ENCODE results near the gene UBAP2L. TPM values are rescaled to one million over a fixed set of nuclear protein-coding genes. Genes with fewer than 3 reads are reported as not detected.

Gene UBAP2L
- total and polyA plus RNA-seq, 10 of the 15 experiments (the other 5 are each of a cell fraction or from before 2014, with no cell fraction given): 49.9 to 198 (median 152) TPM

DNA sequence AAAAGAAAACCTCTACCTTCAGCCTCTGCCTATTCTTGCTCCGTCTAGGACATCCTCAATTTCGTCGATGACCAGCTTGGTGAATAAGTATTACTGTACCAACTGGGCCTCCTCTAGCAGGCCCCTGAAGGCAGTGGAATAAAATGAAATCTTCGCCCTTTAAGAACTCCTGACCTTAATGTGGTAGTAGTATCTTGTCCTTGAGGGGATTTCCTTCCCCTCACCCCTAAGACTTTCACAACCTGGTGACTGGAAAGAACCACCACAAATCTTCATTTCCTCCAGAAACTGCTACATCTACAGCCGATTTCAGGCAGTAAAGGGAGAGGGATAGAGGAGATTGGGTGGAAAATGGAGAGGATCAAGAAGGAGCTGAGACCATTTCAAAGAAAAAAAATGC lies 50.1 kb downstream of the UBAP2L start (continued):
- TF ChIP-seq, protein P1, sequence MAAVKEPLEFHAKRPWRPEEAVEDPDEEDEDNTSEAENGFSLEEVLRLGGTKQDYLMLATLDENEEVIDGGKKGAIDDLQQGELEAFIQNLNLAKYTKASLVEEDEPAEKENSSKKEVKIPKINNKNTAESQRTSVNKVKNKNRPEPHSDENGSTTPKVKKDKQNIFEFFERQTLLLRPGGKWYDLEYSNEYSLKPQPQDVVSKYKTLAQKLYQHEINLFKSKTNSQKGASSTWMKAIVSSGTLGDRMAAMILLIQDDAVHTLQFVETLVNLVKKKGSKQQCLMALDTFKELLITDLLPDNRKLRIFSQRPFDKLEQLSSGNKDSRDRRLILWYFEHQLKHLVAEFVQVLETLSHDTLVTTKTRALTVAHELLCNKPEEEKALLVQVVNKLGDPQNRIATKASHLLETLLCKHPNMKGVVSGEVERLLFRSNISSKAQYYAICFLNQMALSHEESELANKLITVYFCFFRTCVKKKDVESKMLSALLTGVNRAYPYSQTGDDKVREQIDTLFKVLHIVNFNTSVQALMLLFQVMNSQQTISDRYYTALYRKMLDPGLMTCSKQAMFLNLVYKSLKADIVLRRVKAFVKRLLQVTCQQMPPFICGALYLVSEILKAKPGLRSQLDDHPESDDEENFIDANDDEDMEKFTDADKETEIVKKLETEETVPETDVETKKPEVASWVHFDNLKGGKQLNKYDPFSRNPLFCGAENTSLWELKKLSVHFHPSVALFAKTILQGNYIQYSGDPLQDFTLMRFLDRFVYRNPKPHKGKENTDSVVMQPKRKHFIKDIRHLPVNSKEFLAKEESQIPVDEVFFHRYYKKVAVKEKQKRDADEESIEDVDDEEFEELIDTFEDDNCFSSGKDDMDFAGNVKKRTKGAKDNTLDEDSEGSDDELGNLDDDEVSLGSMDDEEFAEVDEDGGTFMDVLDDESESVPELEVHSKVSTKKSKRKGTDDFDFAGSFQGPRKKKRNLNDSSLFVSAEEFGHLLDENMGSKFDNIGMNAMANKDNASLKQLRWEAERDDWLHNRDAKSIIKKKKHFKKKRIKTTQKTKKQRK (IDR thresholded peaks at IDR 0.05; ENCODE audit: low read depth, low read length): no peak
- TF ChIP-seq, protein P2, sequence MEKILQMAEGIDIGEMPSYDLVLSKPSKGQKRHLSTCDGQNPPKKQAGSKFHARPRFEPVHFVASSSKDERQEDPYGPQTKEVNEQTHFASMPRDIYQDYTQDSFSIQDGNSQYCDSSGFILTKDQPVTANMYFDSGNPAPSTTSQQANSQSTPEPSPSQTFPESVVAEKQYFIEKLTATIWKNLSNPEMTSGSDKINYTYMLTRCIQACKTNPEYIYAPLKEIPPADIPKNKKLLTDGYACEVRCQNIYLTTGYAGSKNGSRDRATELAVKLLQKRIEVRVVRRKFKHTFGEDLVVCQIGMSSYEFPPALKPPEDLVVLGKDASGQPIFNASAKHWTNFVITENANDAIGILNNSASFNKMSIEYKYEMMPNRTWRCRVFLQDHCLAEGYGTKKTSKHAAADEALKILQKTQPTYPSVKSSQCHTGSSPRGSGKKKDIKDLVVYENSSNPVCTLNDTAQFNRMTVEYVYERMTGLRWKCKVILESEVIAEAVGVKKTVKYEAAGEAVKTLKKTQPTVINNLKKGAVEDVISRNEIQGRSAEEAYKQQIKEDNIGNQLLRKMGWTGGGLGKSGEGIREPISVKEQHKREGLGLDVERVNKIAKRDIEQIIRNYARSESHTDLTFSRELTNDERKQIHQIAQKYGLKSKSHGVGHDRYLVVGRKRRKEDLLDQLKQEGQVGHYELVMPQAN (conservative IDR thresholded peaks at IDR 0.05): no peak
- TF ChIP-seq, protein P3, sequence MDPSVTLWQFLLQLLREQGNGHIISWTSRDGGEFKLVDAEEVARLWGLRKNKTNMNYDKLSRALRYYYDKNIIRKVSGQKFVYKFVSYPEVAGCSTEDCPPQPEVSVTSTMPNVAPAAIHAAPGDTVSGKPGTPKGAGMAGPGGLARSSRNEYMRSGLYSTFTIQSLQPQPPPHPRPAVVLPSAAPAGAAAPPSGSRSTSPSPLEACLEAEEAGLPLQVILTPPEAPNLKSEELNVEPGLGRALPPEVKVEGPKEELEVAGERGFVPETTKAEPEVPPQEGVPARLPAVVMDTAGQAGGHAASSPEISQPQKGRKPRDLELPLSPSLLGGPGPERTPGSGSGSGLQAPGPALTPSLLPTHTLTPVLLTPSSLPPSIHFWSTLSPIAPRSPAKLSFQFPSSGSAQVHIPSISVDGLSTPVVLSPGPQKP (IDR thresholded peaks at IDR 0.05; ENCODE audit: low read depth, low read length): no peak
- no peak for TF ChIP-seq CEBPB (IDR thresholded peaks at IDR 0.05; ENCODE audit: borderline replicate concordance in 1 of 2, low read depth in 2 of 2, low read length in 2 of 2)
- no peak for TF ChIP-seq STAT1 (conservative IDR thresholded peaks at IDR 0.05)
- TF ChIP-seq MTA3 (IDR thresholded peaks at IDR 0.05; ENCODE audit: borderline replicate concordance, low read length): 0 out of 2 replicates have a peak, but pooled peaks have one; percentile 16
- no peak for TF ChIP-seq POLR2AphosphoS2 (IDR thresholded peaks at IDR 0.05; ENCODE audit: low read depth, low read length)
- TF ChIP-seq ZNF217 (IDR thresholded peaks at IDR 0.05): no peak
- no peak for TF ChIP-seq IRF4 (IDR thresholded peaks at IDR 0.05; ENCODE audit: low read depth, low read length)
- no peak; the same call in 1 of the 2 replicates for TF ChIP-seq CBFB (IDR thresholded peaks at IDR 0.05; ENCODE audit: low read depth)
- no peak for TF ChIP-seq TBL1XR1 (IDR thresholded peaks at IDR 0.05; ENCODE audit: low read depth, low read length)
- no peak for TF ChIP-seq KDM1A (IDR thresholded peaks at IDR 0.05; ENCODE audit: borderline replicate concordance)
- TF ChIP-seq, protein P4, sequence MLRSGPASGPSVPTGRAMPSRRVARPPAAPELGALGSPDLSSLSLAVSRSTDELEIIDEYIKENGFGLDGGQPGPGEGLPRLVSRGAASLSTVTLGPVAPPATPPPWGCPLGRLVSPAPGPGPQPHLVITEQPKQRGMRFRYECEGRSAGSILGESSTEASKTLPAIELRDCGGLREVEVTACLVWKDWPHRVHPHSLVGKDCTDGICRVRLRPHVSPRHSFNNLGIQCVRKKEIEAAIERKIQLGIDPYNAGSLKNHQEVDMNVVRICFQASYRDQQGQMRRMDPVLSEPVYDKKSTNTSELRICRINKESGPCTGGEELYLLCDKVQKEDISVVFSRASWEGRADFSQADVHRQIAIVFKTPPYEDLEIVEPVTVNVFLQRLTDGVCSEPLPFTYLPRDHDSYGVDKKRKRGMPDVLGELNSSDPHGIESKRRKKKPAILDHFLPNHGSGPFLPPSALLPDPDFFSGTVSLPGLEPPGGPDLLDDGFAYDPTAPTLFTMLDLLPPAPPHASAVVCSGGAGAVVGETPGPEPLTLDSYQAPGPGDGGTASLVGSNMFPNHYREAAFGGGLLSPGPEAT (IDR thresholded peaks at IDR 0.05; ENCODE audit: low read depth): 0 out of 2 replicates have a peak, but pooled peaks have one; percentile 29
- TF ChIP-seq BHLHE40 (IDR thresholded peaks at IDR 0.05; ENCODE audit: borderline replicate concordance in 1 of 2, low read depth in 2 of 2, low read length in 1 of 2): no peak
- TF ChIP-seq TCF12 (IDR thresholded peaks at IDR 0.05; ENCODE audit: low read depth, low read length): no peak
- TF ChIP-seq, protein P5, sequence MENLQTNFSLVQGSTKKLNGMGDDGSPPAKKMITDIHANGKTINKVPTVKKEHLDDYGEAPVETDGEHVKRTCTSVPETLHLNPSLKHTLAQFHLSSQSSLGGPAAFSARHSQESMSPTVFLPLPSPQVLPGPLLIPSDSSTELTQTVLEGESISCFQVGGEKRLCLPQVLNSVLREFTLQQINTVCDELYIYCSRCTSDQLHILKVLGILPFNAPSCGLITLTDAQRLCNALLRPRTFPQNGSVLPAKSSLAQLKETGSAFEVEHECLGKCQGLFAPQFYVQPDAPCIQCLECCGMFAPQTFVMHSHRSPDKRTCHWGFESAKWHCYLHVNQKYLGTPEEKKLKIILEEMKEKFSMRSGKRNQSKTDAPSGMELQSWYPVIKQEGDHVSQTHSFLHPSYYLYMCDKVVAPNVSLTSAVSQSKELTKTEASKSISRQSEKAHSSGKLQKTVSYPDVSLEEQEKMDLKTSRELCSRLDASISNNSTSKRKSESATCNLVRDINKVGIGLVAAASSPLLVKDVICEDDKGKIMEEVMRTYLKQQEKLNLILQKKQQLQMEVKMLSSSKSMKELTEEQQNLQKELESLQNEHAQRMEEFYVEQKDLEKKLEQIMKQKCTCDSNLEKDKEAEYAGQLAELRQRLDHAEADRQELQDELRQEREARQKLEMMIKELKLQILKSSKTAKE (IDR thresholded peaks at IDR 0.05; ENCODE audit: low read depth, poor library complexity, severe bottlenecking): no peak
- no peak for TF ChIP-seq PAX8 (IDR thresholded peaks at IDR 0.05)
- peak; percentile 64 for TF ChIP-seq RUNX3 (IDR thresholded peaks at IDR 0.05; ENCODE audit: low read length)
- TF ChIP-seq NFIC (IDR thresholded peaks at IDR 0.05; ENCODE audit: low read depth, low read length): 0 out of 2 replicates have a peak, but pooled peaks have one; percentile 28
